ENCODE results near the gene SLC6A20.

SLC6A20 gene

DNA sequence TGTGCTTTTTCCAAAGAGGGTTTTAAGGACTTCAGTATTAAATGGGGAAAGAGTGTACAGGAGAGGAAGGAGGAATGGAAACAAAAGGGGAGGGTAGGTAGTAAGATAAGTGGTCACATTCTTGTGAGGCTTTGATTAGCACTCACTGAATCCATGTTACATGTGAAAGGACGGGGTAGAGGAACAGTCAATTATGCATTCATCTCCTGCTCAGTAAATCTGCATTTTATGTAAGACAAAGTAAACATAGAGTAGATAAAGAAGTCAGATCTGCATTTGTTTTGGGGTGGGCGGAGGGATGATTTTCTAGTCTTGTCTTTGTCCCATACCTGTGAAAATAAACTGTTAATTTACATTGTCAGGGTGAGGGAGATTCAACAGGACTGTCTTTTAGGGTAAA lies 56.3 kb downstream of the SLC6A20 start:
- Histone ChIP-seq H3K27ac (ENCODE audit: extremely low read depth, low read depth, low read length) (no peak overlapping the region), H3K9me3 (ENCODE audit: control insufficient read depth, insufficient read depth, low read depth, low read length) (no peaks in the 10 kb centered on the region), H3K4me3 (ENCODE audit: low read depth, low read length) (no peak overlapping the region), H3K36me3 (ENCODE audit: control insufficient read depth in 2 of 2, insufficient read depth in 1 of 2, low read length in 2 of 2) (peaks cover 18 to 93% of the 10 kb centered on the region in 2 experiments), H3K4me1 (ENCODE audit: control insufficient read depth, insufficient read depth, low read length) (no peaks in the 10 kb centered on the region)
- CTCF ChIA-PET, result no interaction called here
- TF ChIP-seq PRDM6 (tag by site-specific recombination; IDR thresholded peaks at IDR 0.05) (no peak), ZFP37 (tag by site-specific recombination; IDR thresholded peaks at IDR 0.05) (no peak), ZNF623 (tag by site-specific recombination; IDR thresholded peaks at IDR 0.05) (no peak), ZNF19 (tag by site-specific recombination; IDR thresholded peaks at IDR 0.05; ENCODE audit: low read depth) (no peak), ZNF2 (tag by site-specific recombination; IDR thresholded peaks at IDR 0.05) (no peak), ZNF433 (tag by site-specific recombination; IDR thresholded peaks at IDR 0.05; ENCODE audit: low read depth) (no peak), EGR2 (tag by site-specific recombination; IDR thresholded peaks at IDR 0.05; ENCODE audit: low read depth) (no peak)
- TF ChIP-seq, protein P1, sequence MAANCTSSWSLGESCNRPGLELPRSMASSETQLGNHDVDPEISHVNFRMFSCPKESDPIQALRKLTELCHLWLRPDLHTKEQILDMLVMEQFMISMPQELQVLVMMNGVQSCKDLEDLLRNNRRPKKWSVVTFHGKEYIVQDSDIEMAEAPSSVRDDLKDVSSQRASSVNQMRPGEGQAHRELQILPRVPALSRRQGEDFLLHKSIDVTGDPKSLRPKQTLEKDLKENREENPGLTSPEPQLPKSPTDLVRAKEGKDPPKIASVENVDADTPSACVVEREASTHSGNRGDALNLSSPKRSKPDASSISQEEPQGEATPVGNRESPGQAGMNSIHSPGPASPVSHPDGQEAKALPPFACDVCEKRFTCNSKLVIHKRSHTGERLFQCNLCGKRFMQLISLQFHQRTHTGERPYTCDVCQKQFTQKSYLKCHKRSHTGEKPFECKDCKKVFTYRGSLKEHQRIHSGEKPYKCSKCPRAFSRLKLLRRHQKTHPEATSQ (tag by site-specific recombination; IDR thresholded peaks at IDR 0.05), result no peak
- TF ChIP-seq, protein P2, sequence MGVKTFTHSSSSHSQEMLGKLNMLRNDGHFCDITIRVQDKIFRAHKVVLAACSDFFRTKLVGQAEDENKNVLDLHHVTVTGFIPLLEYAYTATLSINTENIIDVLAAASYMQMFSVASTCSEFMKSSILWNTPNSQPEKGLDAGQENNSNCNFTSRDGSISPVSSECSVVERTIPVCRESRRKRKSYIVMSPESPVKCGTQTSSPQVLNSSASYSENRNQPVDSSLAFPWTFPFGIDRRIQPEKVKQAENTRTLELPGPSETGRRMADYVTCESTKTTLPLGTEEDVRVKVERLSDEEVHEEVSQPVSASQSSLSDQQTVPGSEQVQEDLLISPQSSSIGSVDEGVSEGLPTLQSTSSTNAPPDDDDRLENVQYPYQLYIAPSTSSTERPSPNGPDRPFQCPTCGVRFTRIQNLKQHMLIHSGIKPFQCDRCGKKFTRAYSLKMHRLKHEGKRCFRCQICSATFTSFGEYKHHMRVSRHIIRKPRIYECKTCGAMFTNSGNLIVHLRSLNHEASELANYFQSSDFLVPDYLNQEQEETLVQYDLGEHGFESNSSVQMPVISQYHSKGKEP (tag by site-specific recombination; IDR thresholded peaks at IDR 0.05), result no peak
- TF ChIP-seq, protein P3, sequence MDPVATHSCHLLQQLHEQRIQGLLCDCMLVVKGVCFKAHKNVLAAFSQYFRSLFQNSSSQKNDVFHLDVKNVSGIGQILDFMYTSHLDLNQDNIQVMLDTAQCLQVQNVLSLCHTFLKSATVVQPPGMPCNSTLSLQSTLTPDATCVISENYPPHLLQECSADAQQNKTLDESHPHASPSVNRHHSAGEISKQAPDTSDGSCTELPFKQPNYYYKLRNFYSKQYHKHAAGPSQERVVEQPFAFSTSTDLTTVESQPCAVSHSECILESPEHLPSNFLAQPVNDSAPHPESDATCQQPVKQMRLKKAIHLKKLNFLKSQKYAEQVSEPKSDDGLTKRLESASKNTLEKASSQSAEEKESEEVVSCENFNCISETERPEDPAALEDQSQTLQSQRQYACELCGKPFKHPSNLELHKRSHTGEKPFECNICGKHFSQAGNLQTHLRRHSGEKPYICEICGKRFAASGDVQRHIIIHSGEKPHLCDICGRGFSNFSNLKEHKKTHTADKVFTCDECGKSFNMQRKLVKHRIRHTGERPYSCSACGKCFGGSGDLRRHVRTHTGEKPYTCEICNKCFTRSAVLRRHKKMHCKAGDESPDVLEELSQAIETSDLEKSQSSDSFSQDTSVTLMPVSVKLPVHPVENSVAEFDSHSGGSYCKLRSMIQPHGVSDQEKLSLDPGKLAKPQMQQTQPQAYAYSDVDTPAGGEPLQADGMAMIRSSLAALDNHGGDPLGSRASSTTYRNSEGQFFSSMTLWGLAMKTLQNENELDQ (tag by site-specific recombination; IDR thresholded peaks at IDR 0.05; ENCODE audit: low read depth), result no peak
- POLR2A ChIA-PET, result no interaction called here

- POLR2A ChIA-PET, result no interaction called here
- CTCF ChIA-PET, result interaction anchor here (0.7 kb wide), 1 partner anchor 130 kb away, joined by 3 read pairs; no protein-coding TSS in a partner anchor
- peaks cover 18 to 94% of the 10 kb centered on the region in 2 experiments for H3K36me3 ChIP-seq (ENCODE audit: control insufficient read depth in 2 of 2, insufficient read depth in 1 of 2, low read length in 2 of 2)
- no peaks in the 10 kb centered on the region for H3K4me1 ChIP-seq (ENCODE audit: control insufficient read depth, insufficient read depth, low read length)
- H3K9me3 ChIP-seq (ENCODE audit: control insufficient read depth, insufficient read depth, low read depth, low read length), result no peaks in the 10 kb centered on the region
- TF ChIP-seq SP3 (tag by site-specific recombination; IDR thresholded peaks at IDR 0.05) (no peak), ZNF138 (tag by site-specific recombination; IDR thresholded peaks at IDR 0.05; ENCODE audit: borderline replicate concordance) (no peak), ZNF404 (tag by site-specific recombination; IDR thresholded peaks at IDR 0.05) (no peak), KLF10 (tag by site-specific recombination; IDR thresholded peaks at IDR 0.05) (no peak)
- H3K4me3 ChIP-seq (ENCODE audit: low read depth, low read length), result no peak overlapping the region
- H3K27ac ChIP-seq (ENCODE audit: extremely low read depth, low read depth, low read length), result no peak overlapping the region
These were observed 59.1 kb downstream of the SLC6A20 start for GRCh38 chr3:45737234-45737633.

- H3K27ac ChIP-seq (ENCODE audit: extremely low read depth, low read depth, low read length), result no peak overlapping the region
- POLR2A ChIA-PET, result no interaction called here
- no peak overlapping the region for H3K4me3 ChIP-seq (ENCODE audit: low read depth, low read length)
- peaks cover 21 to 94% of the 10 kb centered on the region in 2 experiments for H3K36me3 ChIP-seq (ENCODE audit: control insufficient read depth in 2 of 2, insufficient read depth in 1 of 2, low read length in 2 of 2)
- CTCF ChIA-PET, result no interaction called here
- TF ChIP-seq ZNF658 (tag by site-specific recombination; IDR thresholded peaks at IDR 0.05) (no peak), ZNF19 (tag by site-specific recombination; IDR thresholded peaks at IDR 0.05; ENCODE audit: low read depth) (no peak), ZNF776 (tag by site-specific recombination; IDR thresholded peaks at IDR 0.05; ENCODE audit: borderline replicate concordance) (no peak), ZNF654 (tag by site-specific recombination; IDR thresholded peaks at IDR 0.05; ENCODE audit: low read depth) (no peak), ZNF26 (tag by site-specific recombination; IDR thresholded peaks at IDR 0.05) (no peak), KLF9 (tag by site-specific recombination; IDR thresholded peaks at IDR 0.05; ENCODE audit: low read depth) (no peak), ZNF112 (tag by site-specific recombination; IDR thresholded peaks at IDR 0.05) (no peak), ZNF133 (tag by site-specific recombination; IDR thresholded peaks at IDR 0.05) (no peak), ZNF629 (tag by site-specific recombination; IDR thresholded peaks at IDR 0.05) (no peak)
- H3K4me1 ChIP-seq (ENCODE audit: control insufficient read depth, insufficient read depth, low read length), result no peaks in the 10 kb centered on the region
- no peaks in the 10 kb centered on the region for H3K9me3 ChIP-seq (ENCODE audit: control insufficient read depth, insufficient read depth, low read depth, low read length)
These were observed 59.6 kb downstream of the SLC6A20 start for GRCh38 chr3:45736707-45737106.

Data from HEK293 (cell line).